ENCODE measurements around the gene TMTC1.

TMTC1 gene

DNA sequence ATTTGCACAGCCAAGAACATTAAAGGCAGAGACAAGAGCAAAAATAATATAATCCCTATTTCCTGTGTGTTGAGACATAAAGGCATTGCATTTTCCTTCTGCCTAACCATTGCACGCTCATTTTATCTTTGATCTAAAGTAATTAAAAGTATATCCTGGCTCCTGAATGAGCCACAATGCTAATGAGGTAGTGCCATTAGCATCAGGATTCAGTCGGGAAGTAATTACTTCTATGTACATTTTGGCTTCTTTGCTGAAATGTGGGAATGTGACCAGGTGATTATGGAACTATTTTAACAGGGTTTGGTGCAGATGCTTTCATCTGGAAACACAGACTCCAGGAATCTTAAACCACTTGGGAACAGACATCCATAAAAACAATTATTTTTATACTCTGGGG, 77.4 kb downstream of the TMTC1 start:
- no peak for DNase-seq

DNA sequence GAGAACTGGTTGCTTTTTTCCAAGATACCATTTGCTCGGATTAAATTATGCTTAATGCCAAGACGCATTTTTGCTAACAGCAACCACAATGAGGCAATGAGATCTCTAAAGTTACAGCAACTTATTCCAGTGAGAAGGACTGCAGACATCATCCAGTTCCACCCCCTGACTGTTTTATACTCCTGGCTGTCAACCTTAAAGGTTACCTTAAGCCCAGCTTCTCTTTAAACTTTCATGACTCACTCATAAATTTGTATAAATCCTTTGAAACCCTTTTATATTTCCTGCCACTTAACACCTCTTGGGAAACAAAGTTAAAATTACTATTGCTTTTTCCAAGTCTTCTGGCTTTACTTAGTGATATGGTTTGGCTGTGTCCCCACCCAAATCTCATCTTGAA, 80.2 kb downstream of the TMTC1 start:
- DNase-seq: no peak

DNA sequence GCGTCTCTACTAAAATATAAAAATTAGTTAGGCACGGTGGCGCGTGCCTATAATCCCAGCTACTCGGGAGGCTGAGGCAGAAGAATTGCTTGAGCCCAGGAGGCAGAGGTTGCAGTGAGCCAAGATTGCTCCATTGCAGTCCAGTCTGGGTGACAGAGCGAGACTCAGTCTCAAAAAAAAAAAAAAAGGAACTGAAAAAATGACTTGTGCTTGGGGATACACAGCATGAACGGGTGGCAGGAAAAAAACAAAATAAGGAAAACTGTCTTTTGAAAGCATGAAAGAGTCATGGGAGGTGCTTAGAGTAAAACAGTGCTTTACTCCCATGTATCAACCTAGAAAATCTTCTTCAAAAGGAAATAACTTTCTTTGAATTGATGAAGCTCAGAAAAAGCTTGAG, 80.8 kb downstream of the TMTC1 start:
- no peak for DNase-seq

DNA sequence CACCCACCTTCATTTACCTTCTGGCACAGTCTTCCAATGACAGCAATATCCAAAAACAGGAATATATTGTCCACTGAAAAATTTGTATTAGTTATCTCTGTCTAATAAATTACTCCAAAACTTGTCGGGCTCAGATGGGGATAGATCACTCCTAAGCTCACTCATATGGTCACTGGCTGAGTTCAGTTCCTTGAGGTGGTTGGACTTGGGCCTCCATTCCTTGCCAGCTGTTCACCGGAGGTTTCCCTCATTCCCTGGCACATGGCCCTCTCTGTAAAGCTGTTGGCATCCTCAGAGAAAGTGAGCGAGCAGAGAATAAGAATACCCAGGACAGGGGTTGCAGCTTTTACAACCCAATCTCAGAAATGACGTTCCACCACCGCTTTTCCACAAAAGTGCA, 81.5 kb downstream of the TMTC1 start:
- DNase-seq: no peak

DNA sequence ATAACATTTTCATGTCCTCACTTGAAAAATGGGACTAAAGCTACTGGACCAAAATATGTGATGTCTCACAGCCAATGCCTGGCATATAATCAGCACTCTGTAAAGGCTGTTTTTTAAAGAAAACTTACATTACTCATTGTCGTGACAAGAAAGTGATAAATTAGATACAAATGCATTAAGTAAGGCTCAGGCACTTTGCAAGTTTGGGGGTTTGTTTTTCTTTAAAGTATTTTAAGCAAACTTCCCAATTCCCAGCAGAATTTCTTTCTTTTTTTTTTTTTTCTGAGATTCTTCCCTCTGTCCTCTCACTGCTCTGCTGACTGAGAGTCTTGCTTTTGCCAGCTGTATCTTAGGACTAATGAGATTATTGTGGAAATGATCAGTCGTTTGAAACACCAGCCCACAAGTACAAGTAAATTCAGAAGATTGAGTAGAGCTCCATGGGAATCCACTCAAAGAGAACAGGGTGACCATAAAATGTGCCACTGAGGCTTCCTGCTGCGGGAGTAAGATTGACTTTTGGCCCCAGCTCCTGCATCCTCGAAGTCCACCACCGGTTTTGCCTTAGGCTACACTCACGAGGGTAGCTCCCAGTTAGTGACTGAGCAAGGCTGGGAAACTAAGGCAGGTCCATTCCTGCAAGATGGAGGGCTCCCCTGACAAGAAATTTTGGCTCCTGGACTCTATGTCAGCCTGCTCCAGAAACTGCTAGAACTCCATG, 82.8 kb downstream of the TMTC1 start:
- DNase-seq: no peak

DNA sequence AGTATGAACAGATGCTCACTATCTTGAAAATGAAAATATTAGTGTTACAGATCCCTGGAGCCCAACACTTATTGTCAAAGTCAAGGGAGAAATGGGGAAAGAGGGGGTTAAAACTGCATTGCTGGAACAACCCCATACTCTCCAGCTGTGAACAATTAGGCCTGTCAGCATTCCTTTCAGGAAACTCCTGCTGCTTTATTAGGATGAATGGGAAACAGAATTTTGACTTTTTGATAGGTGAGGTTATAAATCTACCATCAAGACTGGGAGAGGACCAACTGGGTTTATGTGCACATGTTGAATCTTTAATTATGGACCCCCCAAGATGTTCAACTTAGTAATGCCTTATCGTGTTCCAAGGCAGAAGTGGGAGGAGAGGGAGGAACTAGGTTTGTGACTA, 85.0 kb downstream of the TMTC1 start:
- no peak for DNase-seq

DNA sequence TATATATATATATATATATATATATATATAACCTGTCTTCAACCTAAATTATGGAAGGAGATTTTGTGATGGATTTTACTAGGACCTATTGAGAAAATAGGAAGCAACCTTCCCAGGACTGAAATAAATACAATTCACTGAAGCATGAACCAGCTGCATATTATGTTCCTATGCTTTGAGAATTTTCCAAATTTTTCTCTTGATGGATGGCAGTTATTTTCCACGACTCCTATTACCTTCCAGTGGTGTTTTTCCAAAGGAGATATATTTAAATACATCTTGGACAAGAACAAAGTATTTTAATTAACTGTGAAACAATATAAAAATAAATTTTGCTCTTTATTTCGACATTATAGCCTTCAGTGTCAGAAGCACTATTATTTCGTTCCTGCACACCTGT, 87.9 kb downstream of the TMTC1 start:
- DNase-seq: no peak

DNA sequence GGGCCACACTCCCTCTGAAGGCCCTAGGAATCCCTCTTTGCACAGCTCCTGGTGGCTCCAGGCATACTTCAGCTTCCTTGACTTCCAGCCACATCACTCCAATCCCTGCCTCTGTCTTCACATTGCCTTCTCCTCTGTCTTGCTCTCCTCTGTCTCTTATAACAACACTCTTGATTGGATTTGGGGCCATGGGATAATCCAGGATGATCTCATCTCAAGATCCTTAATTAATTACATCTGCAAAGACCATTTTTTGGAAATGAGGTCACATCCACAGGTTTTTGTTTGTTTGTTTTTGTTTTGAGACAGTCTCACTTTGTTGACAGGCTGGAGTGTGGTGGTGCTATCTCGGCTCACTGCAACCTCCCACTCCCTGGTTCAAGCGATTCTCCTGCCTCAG, 88.7 kb downstream of the TMTC1 start:
- no peak for DNase-seq

DNA sequence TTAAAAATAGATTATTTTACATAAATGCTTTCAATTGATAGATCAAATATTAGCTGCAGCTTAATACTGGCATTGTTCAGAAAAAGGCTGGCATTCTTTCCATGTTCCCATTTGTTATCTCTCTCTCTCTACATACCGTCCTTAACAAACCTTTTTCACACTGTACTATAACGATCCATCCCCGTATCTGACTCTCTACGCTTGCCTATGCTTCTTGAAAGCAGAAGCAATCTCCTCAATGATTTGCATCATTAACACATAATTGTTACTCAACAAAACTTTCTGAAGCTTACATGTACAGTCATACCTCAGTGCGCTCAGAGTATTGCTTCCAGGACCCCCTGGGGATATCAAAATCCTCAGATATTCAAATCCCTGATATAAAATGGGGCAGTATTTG, 89.7 kb downstream of the TMTC1 start:
- no peak for DNase-seq

DNA sequence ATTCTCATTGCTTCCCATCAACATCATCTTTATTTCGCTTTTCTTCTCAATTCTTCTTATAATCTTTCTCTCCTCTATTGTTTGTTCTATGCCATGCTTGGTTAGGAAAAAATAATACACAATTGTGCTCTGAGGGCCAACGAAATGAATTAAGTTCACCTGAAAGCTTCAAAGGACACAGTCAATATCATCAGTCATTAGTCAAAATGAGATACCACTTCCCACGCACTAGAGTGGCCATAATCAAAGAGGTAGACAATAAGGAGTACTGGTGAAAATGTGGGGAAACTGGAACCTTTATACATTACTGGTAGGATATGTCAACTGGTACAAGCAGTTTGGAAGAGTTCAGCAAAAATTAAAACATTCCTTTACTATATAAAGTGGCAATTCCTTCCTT, 91.5 kb downstream of the TMTC1 start:
- no peak for DNase-seq

DNA sequence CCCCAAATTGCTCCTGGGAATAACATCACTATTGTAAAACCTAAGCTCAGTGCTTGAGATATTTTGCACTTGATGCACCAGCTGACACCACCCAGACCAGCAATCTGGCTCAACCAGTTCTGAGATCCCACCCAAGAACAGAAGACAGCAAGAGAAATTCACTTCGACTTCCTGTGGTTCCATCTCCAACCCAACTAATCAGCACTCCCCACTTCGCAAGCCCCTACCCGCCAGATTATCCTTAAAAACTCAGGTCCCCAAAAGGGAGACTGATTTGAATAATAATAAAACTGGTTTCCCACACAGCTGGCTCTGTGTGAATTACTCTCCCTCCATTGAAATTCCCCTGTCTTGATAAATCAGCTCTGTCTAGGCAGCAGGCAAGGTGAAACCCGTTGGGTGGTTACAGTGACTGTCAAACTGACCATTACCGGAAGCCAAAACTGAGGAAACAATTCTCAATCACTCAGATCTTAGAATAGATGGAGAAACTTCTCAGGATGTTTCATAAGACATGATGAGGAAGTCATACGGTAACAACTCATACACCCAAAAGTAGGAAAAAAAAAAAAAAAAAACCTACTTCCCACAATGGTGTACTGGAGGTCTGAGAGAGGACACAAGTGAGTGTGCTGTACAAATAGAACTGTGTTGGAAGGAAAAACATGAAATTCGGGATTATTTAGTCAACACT, 92.4 kb downstream of the TMTC1 start:
- DNase-seq: no peak

DNA sequence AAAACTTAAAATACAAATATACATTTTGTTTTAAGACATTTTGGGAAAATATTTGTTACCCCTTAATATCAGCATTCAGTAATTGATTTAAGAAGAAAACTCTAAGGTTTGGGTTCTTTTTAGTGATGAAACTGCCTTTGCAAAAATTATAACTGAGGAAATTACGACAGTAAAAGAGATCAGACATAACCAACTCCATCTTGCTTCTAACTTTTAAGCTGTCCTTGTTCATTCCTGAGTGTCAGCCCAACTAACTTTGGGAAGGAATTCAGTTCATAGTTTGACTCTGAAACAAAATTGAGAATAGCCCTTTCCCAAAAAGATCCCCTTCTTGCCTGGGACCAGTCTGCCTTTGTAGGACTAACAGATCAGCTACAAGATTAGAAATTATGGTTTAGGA, 93.0 kb downstream of the TMTC1 start:
- no peak for DNase-seq

DNA sequence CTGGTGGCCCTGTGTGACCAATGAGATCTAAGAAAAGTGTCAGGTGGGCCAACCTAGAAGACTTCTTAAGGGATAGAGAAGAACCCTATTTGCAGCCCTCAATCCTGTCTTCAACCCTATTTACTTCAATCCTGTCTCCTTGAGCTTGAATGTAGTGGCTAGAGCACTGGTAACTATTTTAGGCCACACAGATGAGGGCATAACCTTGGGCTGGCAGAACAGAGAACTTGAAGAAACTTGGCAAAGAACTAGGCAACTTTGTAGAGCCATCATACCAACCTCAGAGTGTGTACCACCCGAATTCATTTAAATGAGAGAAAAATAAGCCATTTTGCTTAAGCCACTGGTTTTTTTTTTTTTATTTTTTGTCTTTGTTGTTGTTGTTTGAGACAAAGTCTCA, 94.8 kb downstream of the TMTC1 start:
- no peak for DNase-seq

DNA sequence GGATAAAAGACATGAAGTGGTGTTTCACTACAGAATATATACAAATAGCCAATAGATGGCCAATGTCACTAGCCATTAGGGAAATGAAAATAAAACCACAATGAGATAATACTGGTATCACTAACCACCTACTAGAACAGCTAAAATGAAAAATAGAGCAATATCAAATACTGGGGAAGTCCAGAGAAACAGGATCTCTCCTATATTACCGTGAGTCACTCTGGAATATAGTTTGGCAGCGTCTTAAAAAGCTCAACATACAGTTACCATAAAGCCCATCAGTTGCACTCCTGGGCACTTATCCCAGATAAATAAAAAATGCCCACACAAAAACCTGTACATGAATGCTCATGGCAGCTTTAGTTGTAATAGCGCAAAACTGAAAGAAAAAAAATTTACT, 101.7 kb downstream of the TMTC1 start:
- DNase-seq: no peak

DNA sequence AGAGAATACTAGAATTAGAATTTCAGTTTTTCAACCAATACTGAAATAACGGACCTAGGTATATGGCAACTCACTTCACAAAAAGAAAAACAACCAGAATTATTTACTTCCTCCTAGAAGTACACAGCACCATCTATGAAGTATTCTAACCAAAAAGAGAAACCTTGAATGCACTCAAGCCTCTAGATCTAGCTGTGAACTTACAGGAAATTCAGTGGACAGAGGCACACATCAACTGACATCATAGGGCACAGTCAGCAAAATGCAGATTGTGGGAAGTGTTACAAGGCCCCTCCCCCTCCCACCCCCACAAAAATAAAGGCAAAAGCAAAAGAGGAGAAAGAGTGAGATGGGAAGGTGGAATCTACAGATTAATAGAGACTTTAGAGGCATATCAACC, 102.4 kb downstream of the TMTC1 start:
- no peak for DNase-seq

DNA sequence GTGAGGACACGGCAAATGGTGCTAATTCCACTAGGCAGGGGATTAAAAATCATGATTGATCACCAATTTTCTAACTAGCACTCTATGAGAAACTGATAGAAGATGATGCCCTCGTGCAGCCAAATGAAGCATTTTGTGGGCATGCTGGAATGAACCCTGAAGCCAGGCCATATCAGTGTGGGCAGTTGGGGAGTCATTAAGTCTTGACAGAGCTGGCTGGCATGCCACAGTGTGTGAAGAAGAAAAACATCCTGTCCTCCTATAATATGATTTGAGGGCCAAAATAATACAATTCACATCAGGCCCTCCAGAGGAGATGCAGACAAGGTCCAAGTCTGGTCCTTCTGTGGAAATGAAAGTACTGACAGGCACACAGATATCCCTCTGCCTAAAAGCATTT, 107.1 kb downstream of the TMTC1 start:
- no peak for DNase-seq

DNA sequence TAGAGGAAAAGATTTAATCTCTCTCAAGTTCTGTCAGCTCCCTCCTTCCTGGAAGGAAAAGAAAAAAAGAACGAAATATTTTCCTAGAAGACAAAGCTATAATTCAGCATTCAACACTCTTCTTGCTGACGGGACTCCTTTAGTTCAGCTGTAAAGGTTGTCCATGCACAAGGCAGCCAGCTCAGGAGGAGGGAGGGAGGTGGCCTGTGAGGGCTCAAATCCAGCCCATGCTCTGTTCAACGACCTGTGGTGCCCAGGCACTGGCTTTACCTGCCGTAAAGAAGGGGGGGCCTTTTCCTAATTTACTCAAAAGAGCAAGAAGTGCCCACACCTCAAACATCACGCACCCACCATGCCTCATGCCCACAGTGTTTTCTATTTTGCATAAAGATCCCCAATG, 109.3 kb downstream of the TMTC1 start:
- no peak for DNase-seq

DNA sequence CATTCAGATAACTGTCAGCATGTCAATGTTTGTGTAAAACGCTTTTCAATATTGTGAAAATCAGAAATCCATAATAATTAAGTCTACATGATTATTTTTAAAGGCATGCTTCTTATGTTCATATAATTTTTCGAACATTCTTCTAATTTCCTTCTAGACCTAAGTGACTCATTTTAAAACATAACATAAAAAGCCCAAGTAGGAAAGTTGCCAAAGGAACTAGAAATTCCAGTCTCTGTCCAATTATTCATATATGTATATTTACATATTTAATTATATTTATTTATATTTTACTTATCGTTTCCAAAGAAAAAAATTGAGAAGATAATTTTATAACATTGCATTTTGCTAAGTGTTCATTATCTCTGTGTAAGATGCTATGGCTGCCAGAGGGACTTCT, 110.4 kb downstream of the TMTC1 start:
- no peak for DNase-seq

DNA sequence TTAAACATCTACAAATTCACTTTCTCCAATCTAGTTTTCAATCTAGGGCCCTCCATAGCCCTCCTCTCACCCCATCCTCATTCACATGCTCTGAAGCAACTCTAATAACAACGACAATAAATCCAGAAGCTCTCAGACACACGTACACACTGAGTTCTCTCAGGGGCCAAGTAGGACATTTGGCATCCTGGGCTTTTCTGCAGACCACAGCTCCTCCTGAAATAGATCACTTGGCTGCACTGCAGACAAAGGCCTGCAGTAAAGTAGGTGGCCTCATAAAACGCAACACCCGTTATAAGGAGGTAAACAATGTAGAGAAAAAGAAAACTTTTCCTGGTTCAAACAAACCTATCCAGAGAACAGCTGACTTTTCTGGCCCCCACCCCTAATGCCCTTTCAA, 111.2 kb downstream of the TMTC1 start:
- DNase-seq: no peak

DNA sequence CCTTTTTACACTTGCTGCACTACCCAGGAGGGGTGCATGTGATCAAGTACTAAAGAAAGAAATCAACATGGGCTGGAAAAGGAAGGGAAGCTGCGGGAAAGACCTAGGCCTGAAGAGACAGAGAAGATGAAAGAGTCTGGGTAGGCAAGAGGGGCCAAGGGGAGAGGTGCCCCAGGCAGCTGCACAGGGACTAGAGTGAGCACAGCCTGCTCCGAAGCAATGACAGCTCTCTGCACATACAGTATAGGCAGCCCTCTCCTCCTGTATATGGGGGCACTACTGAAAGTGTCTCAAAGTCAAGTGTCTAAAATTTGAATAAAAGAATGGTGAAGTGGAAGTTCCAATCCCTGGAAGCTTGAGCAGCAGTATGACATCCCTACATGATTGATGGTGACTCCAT, 112.0 kb downstream of the TMTC1 start:
- no peak for DNase-seq

DNA sequence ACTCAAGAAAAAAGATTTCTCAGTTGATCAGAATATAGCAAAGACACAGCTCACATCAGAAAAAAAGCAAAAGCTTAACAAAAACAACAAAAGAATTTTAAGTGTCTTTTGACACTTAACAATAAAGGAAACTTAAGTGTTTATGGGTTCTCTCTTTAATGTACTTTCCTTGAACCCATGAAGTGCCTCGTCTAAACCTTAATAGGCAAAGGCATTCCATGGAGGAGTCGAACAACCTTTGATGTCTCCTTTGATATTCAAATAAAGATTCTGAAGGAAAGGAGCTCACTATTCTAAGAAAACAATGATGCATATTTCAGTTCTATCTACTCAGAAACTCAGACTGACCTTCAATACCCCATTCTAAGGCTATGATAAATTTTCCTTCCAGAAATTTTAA, 116.7 kb downstream of the TMTC1 start:
- DNase-seq: no peak

DNA sequence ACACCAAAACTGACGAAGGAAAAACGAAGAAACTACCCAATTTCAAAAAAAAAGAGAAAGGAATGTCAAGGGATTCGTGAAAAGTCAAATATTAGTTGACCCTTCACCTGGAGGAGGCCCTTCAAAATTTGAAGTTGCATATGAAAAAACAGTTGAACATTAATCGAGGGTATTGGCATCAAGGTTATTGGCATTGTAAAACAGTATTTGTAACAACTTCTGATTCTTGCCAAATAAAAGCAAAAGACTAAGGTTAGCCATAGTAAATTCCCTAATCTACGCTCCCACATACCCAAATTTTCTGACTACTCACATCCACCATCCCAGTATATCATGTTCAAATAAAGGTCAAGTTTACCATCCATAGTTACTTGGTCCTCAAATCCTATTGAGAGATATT, 118.6 kb downstream of the TMTC1 start:
- DNase-seq: no peak

DNA sequence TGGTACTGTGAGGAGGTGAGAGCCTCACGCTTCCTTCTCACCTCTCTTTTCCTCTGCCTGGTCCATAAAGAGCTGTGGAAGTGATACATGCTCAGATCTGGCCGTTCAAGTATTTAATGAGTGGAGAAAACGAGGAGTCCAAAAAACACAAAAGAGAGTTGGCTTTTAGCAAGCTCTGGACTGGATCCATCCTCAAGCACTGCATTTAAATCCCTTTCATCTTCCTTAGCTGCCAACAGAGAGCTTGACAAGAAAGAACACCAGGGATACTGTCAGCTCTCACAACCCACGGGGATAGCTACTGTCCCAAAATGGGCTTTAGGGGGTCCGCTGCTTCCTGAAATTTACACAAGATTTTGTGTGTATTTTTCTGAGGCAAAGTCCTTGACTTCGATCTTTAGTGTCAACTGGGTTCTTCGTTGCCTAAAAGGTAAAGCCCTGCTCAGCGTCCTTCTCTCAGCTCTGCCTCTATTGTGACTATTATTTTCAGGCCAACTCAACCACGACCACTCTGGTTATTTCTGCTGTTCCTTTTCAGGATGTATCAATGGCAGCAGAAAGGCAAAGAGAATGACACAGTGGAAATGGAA, 120.9 kb downstream of the TMTC1 start:
- no peak for DNase-seq

DNA sequence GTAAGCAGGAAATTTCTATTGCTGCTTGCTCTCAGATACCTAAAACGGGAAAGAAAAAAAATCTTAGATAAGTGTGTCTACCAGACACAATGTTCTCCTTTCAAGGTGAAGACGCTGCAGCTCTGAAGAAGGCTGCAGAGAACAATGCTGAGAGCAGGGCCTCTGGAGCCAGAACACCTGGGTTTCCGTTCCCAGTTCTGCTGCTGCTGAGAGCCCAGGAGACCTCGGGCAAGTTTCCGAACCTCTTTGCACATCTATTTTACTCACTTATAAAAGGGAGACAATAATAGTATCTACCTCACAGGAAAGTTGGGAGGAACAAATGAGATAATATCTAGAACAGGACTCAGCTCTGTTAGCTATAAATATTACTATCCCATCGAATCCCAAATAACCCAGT, 122.9 kb downstream of the TMTC1 start:
- DNase-seq: no peak
